Measurements from ENCODE around the gene RAPGEF4. TPM values are rescaled to one million over a fixed set of nuclear protein-coding genes. Genes with fewer than 3 reads are reported as not detected.

RAPGEF4 gene
- total and polyA plus RNA-seq, 9 of the 15 experiments (the other 6 are each of a cell fraction or from before 2014, with no cell fraction given) = 0.04 to 0.33 (median 0.13) TPM; not detected in 6

GRCh38 chr2:173075781-173076580 is 340.3 kb downstream of the RAPGEF4 start, which contains the start of gene MAP3K20 (continued):
- no peak for TF ChIP-seq THRA (IDR thresholded peaks at IDR 0.05)
- TF ChIP-seq TFE3 (CRISPR knock-in tag; IDR thresholded peaks at IDR 0.05) = no peak
- peak; percentile 94; the same call in 1 of the 2 replicates for TF ChIP-seq GATAD2A (IDR thresholded peaks at IDR 0.05)
- TF ChIP-seq SRF (CRISPR knock-in tag; IDR thresholded peaks at IDR 0.05) = peak in 1 of 2 experiments; percentile 38; a peak in 1 of 4 replicates
- no peak for TF ChIP-seq ZNF253 (CRISPR knock-in tag; conservative IDR thresholded peaks at IDR 0.05)
- no peak for TF ChIP-seq BCLAF1 (IDR thresholded peaks at IDR 0.05; ENCODE audit: borderline replicate concordance in 1 of 2, control insufficient read depth in 1 of 2, low read depth in 2 of 2, low read length in 1 of 2)
- no peak for TF ChIP-seq ETV6 (IDR thresholded peaks at IDR 0.05; ENCODE audit: borderline replicate concordance in 1 of 2, low read depth in 2 of 2, low read length in 1 of 2)
- no peak for TF ChIP-seq ETV6 (CRISPR knock-in tag; IDR thresholded peaks at IDR 0.05; ENCODE audit: borderline replicate concordance)
- TF ChIP-seq RUNX1 (IDR thresholded peaks at IDR 0.05; ENCODE audit: low read depth) = 0 out of 2 replicates have a peak, but pooled peaks have one; percentile 15
- TF ChIP-seq BCL6 (CRISPR knock-in tag; IDR thresholded peaks at IDR 0.05) = no peak
- peak; percentile 31 for TF ChIP-seq SAP30 (IDR thresholded peaks at IDR 0.05; ENCODE audit: borderline replicate concordance, insufficient read depth, low read depth, low read length, poor library complexity, severe bottlenecking)
- TF ChIP-seq PML (IDR thresholded peaks at IDR 0.05; ENCODE audit: low read length) = no peak
- no peak for TF ChIP-seq ATF3 (IDR thresholded peaks at IDR 0.05)
- TF ChIP-seq ATF3 (CRISPR knock-in tag; conservative IDR thresholded peaks at IDR 0.05) = no peak
- TF ChIP-seq GTF2B (IDR thresholded peaks at IDR 0.05; ENCODE audit: extremely low read depth, insufficient read length) = no peak
- peak; percentile 71 for TF ChIP-seq PCBP1 (IDR thresholded peaks at IDR 0.05; ENCODE audit: low read depth, low read length, poor library complexity, severe bottlenecking)
- no peak for TF ChIP-seq TRIM28 (IDR thresholded peaks at IDR 0.05)
- TF ChIP-seq SRSF7 (optimal IDR thresholded peaks at IDR 0.05; ENCODE audit: low read depth, low read length) = no peak
- no peak for TF ChIP-seq RHOXF2B (CRISPR knock-in tag; conservative IDR thresholded peaks at IDR 0.05)
- TF ChIP-seq SMARCE1 (IDR thresholded peaks at IDR 0.05) = no peak

Measured in K562 (cell line).